Measurements from ENCODE around the gene LAMB3.

LAMB3 gene

GRCh38 chr1:209595599-209596285, 56.5 kb downstream of the LAMB3 start:
- DNase-seq (ENCODE audit: low read depth): no peak

- DNase-seq (ENCODE audit: low read depth): no peak
Measured at GRCh38 chr1:209595028-209595427, 57.2 kb downstream of the LAMB3 start.

- DNase-seq (ENCODE audit: low read depth): no peak
Measured at GRCh38 chr1:209594440-209594839, 57.8 kb downstream of the LAMB3 start.

GRCh38 chr1:209593747-209594146, 58.5 kb downstream of the LAMB3 start:
- DNase-seq (ENCODE audit: low read depth): no peak

- DNase-seq (ENCODE audit: low read depth): peak; percentile 39
Measured at GRCh38 chr1:209590405-209590804, 61.8 kb downstream of the LAMB3 start.

- no peak for DNase-seq (ENCODE audit: low read depth)
Measured at GRCh38 chr1:209589863-209590262, 62.4 kb downstream of the LAMB3 start.

GRCh38 chr1:209589440-209589839, 62.8 kb downstream of the LAMB3 start:
- DNase-seq (ENCODE audit: low read depth): peak; percentile 32

- no peak for DNase-seq (ENCODE audit: low read depth)
Measured at GRCh38 chr1:209587789-209588188, 64.4 kb downstream of the LAMB3 start.

GRCh38 chr1:209586221-209586740, 65.9 kb downstream of the LAMB3 start:
- no peak for DNase-seq (ENCODE audit: low read depth)

GRCh38 chr1:209585672-209586071, 66.6 kb downstream of the LAMB3 start:
- DNase-seq (ENCODE audit: low read depth): peak; percentile 32

- DNase-seq (ENCODE audit: low read depth): no peak
Measured at GRCh38 chr1:209585197-209585596, 67.0 kb downstream of the LAMB3 start.

- no peak for DNase-seq (ENCODE audit: low read depth)
Measured at GRCh38 chr1:209584231-209584672, 68.0 kb downstream of the LAMB3 start.

GRCh38 chr1:209583408-209583807, 68.8 kb downstream of the LAMB3 start, which contains the start of gene CAMK1G:
CAMK1G (plus strand) TSS chr1:209583714; CDS start chr1:209594984, 11,270 bp downstream.
- DNase-seq (ENCODE audit: low read depth): peak; percentile 54

- no peak for DNase-seq (ENCODE audit: low read depth)
Measured at GRCh38 chr1:209580577-209580976, 71.6 kb downstream of the LAMB3 start.

GRCh38 chr1:209577346-209577745, 74.9 kb downstream of the LAMB3 start:
- DNase-seq (ENCODE audit: low read depth): no peak

GRCh38 chr1:209576392-209577197, 75.6 kb downstream of the LAMB3 start:
- peak; percentile 53 for DNase-seq (ENCODE audit: low read depth)

GRCh38 chr1:209570743-209571142, 81.5 kb downstream of the LAMB3 start:
- DNase-seq (ENCODE audit: low read depth): no peak

GRCh38 chr1:209569455-209570207, 82.6 kb downstream of the LAMB3 start:
- peak; percentile 79 for DNase-seq (ENCODE audit: low read depth)

GRCh38 chr1:209567698-209568175, 84.5 kb downstream of the LAMB3 start:
- DNase-seq (ENCODE audit: low read depth): peak; percentile 63

GRCh38 chr1:209565759-209566678, 86.2 kb downstream of the LAMB3 start:
- DNase-seq (ENCODE audit: low read depth): peak; percentile 82

Data from iris pigment epithelial cell (primary cell).